Vagina (tissue), 2 donors: ENCODE measurements around the gene INO80C.

ENCODE experiments used
- POLR2A ChIP-seq, 2 donors: fragments of 450-650 bp; IDR thresholded peaks; one replicate each; pipeline ENCODE4 v1.6.1; 2017; ENCODE audit warnings: antibody characterized with exemption in 2 of 2, mild to moderate bottlenecking in 2 of 2, moderate library complexity in 2 of 2
- POLR2AphosphoS5 ChIP-seq, 2 donors: sonication (generic); formaldehyde crosslinking; IDR thresholded peaks; one replicate each; pipeline ENCODE4 v1.9.0; 2017; ENCODE audit warnings: antibody characterized with exemption in 2 of 2, mild to moderate bottlenecking in 2 of 2, low read depth in 1 of 2; ENCODE audit not compliant: insufficient read depth in 1 of 2

- TF ChIP-seq POLR2A (IDR thresholded peaks at IDR 0.05) (no peak), POLR2AphosphoS5 (IDR thresholded peaks at IDR 0.05; ENCODE audit: insufficient read depth in 1 of 2, low read depth in 1 of 2) (no peak)
These were observed 10.3 kb upstream of the INO80C start for GRCh38 chr18:35508030-35508429.
